Muscle of back (tissue), 11 donors: ENCODE measurements around the gene CAMTA1. TPM values are rescaled to one million over a fixed set of nuclear protein-coding genes. Genes with fewer than 3 reads are reported as not detected.
"Not testable (repeated sequence)": the region's sequence is repeated elsewhere in the genome, so short reads cannot be mapped to it uniquely, and the experiment has no call there.

ENCODE experiments used
- DNase-seq, 3 donors: peaks; one replicate each; pipeline versions ENCODE4 v3.0.0 to v3.0.0-alpha.2; 2013
- polyA plus RNA-seq, 10 donors: library from polyadenylated mRNA; unstranded; fragments of 120-200 nt; gene quantifications; one replicate each; pipeline ENCODE4 v1.2.1, GENCODE V29; 2013; ENCODE audit not compliant: insufficient read length in 10 of 10

The CAMTA1 gene
- polyA plus RNA-seq, 10 donors, result 36.4 to 49.7 (median 44.0) TPM

GRCh38 chr1:7145947-7146346, 360.7 kb downstream of the CAMTA1 start:
- no peak for DNase-seq

- DNase-seq, result no peak
Observed at GRCh38 chr1:7146710-7147109, 361.5 kb downstream of the CAMTA1 start.

DNA sequence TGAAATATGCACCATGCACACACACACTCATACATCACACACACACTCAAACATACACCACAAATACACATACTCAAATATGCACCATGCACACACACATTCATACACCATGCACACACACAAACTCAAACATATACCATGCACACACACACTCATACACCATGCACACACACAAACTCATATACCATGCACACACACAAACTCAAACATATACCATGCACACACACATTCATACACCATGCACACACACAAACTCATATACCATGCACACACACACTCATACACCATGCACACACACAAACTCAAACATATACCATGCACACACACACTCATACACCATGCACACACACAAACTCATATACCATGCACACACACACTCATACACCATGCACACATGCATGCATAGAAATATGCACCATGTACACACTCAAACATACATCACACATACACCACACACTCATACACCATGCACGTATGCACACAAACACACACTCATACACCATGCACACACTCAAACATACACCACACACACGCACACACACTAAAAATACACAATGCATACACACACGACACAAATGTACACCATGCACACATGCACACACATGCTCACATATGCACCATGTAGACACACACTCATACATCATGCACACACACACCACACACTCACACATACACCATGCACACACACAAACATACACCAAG, 362.5 kb downstream of the CAMTA1 start:
- DNase-seq, result not testable (repeated sequence)

DNA sequence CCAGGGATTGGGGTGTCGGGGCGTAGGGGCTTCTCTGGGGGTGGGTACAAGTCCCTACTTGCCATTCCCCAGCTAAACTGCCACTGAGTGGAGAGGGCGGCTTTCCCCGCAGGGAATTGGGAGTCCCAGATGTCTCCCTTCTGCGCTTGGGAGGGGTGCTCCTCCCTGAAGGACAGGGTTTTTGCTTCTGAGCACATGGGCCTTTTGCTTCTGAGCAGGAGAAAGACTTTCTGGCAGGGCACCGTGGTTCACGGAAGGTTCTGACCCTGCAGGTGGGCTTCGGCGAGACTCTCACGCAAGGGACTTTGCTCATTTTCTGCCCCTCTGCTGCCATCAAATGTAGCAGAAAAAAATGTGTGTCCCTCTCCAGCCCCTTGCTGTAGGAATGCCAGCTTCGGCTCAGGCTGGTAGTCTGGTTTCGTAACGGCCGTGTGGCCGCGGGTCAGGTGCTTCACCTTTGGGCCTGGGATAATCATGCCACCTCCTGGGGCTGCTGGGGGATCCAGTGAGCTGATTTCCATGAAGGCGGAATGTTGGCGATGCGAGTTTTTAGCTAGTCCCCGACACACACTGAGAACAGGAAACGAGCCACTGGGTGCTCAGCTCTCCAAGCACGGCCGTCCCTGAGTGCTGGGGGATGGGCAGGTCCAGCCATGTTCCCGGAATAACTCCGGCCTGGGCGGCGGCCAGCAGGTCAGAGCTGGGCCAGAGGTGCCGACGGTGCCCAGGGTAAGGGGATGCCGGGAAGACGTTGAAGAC, 364.0 kb downstream of the CAMTA1 start:
- peak; percentile 4 to 17 (median 12) for DNase-seq

- DNase-seq, result no peak
Observed at GRCh38 chr1:7150724-7151280, 365.5 kb downstream of the CAMTA1 start.

- no peak for DNase-seq
Observed at GRCh38 chr1:7151978-7152377, 366.7 kb downstream of the CAMTA1 start.

DNA sequence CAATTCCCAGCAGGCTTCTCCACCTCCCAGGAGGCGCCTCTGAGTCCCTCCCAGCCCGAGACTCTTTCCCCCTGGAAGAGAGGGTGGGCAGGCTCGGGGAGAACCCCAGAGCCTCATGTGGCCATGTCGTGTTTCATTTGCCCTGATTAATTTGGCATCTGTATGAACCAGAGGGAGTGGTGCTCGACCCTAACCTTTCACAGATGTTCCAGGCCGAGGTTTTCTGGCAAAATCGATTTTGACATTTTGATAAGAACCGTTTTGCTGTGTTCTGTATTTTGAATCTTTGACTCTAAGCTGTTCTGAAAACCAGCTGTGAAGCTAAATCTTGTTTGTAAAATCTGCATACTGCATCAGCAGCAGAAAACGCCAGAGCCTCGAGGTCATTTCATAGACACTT, 367.4 kb downstream of the CAMTA1 start:
- DNase-seq, result no peak

GRCh38 chr1:7153464-7153863, 368.2 kb downstream of the CAMTA1 start:
- no peak for DNase-seq

DNA sequence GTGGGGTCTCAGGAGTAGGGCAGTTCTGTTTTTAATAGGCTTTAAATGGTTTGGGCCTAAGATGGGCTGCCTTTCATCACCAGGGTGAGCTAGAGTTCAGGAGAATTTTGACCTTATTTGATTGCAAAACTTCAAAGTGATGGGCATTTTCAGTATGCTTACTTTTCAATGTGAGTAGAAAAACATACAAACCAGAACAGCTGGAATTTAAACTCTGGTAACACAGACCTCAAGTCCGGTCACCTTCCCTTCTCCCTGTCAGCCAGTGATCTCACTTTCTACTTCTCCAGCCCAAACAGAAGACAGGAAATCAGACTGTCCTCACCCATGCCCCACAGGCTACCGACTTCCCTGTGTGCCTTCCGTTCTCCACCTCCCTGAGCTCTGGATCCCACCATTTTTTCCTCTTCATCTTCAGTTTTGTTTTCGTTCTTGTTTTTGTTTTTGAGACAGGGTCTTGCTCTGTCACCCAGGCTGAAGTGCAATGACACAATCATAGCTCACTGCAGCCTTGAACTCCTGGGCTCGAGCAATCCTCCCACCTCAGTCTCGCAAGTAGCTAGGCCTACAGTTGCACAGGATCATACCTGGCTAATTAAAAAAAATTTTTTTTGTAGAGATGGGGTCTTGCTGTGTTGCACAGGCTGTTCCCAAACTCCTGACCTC, 374.0 kb downstream of the CAMTA1 start:
- no peak for DNase-seq

DNA sequence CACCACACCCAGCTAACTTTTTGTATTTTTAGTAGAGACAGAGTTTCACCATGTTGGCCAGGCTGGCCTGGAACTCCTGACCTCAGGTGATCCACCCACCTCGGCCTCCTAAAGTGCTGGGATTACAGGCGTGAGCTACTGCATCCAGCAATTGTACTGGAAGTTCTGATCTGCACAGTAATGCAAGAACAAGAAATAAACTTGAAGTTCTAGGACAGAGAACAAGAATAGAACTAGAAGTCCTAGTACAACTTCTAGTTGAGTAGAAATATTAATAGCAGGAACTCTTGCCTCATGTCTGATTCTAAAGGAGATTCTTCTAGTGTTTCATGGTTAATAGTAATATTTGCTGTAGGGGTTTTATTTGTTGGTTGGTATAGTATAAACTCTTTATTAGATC, 383.3 kb downstream of the CAMTA1 start:
- DNase-seq, result not testable (repeated sequence)

DNA sequence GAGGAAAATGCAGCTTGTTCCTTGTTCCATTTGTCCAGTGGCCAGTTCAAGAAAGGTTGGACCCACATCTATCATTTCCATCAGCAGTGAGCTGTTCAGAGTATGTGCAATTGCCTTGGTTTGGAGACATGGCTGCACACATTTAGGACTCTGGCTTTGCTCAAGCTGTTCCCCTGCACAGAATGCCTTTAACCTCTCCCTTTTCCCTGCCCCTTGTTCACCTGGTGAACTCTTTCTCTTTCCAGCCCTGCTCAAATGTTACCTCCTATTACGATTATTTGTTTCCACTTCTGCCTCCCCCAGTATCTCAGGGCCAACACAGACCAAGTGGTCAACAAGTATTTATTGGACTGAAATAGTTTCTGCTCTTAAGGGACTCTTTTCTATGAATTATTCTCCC, 385.9 kb downstream of the CAMTA1 start:
- DNase-seq, result no peak

DNA sequence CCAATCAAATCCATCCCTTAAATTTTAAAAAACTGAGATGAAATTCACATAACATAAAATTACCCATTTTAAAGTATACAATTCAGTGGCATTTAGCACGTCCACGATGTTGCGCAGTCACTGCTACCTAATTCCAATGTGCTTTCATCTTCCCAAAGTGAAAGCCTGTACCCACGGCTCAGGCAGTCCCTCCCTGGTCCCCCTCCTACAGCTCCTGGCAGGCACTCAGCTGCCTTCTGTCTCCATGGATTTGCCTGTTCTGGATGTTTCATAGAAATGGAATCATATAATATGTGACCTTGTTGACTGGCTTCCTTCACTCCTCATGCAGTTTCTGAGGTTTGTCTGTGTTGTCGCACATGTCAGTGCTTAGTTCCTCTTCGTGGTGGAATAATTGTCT, 386.3 kb downstream of the CAMTA1 start:
- DNase-seq, result no peak

GRCh38 chr1:7172804-7173203, 387.6 kb downstream of the CAMTA1 start:
- peak in 1 of 3 donors; percentile 26 for DNase-seq

DNA sequence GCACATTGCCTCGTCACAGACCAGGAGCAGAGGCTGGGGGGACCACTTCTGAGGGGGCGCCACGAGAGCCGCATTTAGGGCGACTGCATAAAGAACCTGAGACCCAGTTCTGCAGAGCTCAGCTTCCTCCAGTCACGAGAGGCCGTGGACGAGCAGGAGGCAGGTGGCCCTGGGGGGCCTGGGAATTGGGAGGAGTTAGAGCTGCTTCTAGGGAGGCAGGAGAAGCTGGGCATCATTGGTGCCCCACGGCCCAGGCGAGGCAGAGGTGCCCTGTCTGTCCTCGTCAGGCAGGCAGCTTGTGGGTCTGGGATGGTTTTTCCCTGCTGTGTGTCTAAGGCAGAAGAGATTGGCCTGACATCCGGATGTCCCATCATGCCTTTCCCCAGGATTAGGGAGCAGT, 389.3 kb downstream of the CAMTA1 start:
- no peak for DNase-seq

- DNase-seq, result no peak
Observed at GRCh38 chr1:7174980-7175906, 390.0 kb downstream of the CAMTA1 start.

- DNase-seq, result no peak
Observed at GRCh38 chr1:7177021-7177420, 391.8 kb downstream of the CAMTA1 start.

DNA sequence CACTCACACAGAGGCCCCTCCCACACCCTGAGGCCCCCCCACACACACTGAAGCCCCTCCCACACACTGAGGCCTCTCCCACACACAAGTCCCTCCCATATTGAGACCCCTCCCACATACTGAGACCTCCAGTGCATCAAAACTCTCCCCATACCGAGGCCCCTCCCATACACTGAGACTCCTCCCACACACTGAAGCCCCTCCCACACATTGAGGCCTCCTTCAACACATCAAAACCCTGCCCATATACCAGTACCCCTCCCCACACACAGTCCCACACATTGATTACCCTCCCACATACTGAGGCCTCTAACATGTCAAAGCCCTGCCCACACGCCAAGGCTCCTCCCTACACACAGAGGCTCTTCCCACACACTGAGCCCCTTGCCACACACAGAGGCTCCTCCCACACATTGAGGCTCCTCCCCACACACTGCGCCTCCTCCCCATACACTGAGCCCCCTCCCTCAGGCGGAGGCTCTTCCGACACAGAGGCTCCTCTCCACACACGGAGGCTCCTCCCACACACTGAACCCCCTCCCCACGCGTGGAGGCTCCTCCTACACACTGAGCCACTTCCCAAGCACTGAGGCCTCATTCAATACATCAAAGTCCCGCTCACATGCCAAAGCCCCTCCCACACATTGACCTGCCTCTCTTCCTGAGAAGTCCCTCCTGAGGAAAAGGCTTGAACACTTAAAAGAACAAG, 392.3 kb downstream of the CAMTA1 start:
- DNase-seq, result no peak

- DNase-seq, result no peak
Observed at GRCh38 chr1:7178336-7178735, 393.1 kb downstream of the CAMTA1 start.

DNA sequence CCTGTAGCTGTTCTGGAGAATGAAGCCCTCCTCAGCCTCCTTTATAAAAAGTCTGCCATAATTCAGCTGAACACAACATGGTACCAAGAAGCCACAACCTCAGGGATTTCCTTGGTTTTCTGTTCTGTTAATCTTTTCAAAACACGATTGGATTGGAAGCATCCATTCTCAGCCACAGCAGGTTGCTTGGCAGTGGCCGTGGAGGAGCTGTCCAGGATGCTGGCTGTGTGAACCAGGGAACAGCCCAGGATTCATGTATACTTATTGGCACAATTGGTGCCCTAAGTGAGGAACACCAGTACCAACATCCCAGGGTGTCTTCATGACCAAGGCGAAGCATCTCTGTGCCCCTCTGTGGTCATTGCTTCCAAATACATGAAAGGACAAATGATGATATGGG, 393.5 kb downstream of the CAMTA1 start:
- no peak for DNase-seq

DNA sequence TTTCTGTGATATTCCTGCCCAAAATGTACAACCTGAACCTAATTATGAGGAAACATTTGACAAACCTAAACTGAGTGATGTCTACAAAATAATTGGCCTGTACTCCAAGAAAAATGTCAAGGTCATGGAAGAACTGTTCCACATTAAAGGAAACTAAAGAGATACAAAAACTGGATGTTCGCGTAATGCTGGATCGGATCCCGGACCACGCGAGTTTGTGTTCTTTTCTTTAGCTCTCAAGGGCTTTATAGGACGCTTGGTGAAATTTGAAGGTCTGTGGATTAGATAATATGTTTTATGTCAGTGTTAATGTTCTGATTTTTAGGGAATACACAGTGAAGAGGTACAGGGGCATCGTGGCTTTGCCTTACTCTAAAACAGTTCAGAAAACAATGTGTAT, 400.5 kb downstream of the CAMTA1 start:
- no peak for DNase-seq
